T-helper 2 cell (primary cell): ENCODE data around the gene PSORS1C1.
A peak's percentile ranks its signal among the peaks of the same experiment; 100 is the strongest.

Source experiments
- DNase-seq, 5 experiments: peaks; one replicate each; pipeline versions ENCODE4 v3.0.0 to v3.0.0-alpha.2; 2012 to 2022

PSORS1C1 gene

DNA sequence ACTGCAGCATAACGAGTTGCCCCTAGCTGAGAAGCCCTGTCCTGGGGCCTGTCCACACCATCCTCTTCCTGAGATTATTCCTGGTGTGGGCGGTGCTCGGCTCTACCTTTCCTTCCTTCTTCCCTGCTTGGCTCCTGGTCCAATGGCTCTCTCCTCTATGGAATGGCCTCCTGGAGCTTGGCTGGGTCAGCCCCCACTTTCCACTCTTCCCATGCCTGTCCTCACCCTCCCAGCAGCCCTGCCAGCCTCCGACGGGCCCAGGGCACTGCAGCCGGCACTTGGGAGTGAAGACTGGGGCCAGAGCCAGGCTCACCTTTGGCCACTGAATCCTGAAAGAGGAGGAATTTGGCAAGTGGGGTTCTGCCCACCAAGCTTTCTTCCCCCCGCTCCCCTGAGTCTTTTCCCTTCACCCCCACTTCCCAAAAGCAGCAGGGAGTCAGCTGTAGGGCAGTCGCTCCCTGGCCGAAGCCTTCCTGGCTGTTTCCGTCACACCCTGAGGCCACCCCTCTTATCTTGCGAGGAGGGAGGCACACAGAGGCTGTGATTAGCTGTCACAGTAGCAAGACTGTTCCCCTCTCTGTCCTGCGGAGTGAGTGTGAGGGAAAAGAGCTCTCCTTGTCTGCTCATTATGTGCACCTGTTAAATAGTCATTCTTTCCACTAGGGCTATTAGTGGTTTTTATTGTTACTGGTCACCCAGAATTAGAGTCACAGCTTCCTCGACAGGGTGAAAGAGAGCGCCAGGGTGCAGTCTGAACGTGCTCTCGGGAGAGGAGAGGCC is 12.0 kb downstream of the PSORS1C1 start:
- DNase-seq, result no peak

DNA sequence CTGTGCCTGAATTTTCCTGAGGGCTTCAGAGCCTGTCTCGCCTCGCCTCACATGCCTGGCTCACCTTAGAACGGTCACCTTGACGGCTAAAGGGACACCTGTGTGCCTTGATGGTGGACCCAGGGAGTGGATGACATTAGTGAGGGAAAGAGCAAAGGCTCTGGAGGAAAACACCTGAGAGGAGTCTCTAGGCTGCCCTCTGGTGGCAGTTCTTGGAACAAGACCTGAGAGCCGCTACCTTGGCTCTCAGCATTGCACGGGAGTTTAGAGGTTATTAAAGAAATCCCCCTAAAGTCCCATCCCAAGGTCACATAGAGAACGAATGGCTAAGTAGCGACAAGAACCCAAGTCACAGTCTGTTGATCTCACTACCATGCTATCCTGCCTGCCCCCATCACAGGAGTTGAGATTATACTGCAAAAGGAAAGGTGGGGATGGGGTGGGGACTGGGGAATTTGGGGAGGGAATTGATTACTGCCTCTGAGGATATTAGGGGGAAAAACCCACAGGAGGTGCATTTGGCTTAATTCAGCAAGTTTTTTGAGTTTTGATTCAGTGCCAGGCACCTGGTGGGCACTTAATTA is 13.6 kb downstream of the PSORS1C1 start:
- DNase-seq, result peak; percentile 21 to 72 (median 47)

DNA sequence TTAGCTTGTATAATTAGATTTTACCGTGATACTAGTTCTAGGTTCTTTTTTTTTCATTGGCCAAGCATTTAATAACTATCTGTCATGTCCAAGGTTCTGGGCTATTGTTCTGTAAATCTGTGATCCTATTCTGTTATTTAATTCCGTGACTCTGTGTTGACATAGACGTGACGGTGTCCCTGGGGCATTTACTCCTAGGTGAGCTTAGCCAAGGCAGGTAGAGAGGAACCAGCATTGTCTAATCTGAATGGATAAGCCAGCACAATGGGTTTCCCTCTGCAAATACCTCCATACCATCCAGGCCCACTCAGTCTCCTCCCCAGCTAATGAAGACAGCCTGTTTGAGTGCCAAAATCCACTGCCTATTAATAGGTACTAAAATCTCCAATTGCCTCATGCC is 14.5 kb downstream of the PSORS1C1 start:
- no peak for DNase-seq

DNA sequence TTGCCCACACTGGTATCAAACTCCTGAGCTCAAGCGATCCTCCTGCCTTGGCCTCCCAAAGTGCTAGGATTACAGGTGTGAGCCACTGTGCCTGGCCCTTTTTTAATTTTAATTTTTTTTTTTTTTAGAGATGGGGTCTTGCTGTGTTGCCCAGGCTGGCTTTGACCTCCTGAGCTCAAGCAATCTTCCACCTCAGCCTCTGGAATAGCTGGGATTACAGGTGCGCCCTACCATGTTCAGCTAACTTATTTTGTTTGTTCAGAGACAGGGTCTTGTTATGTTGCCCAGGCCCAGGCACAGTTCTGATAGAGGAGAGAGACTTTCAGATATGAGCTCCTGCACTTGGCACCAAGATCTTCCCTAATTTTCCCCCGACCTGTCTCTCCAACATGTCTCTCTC is 16.2 kb downstream of the PSORS1C1 start:
- DNase-seq, result no peak

DNA sequence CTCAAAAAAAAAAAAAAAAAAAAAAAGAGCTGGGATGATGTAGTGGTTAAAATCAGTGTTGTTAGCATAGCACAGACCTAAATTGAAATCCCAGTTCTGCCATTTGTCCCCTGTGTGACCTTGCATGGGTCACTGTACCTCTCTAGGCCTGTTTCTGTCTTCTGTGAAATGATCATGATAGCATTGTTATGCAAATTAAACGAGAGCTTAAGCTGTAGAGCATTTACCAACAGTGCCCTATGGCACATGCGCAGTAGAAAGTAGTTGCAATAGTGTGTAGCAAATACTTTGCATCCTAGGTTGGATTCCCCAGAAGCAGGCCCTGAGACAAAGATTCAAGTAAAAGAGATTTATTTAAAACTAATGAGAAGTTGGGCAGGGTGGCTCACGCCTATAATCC is 17.0 kb downstream of the PSORS1C1 start:
- DNase-seq, result no peak

DNA sequence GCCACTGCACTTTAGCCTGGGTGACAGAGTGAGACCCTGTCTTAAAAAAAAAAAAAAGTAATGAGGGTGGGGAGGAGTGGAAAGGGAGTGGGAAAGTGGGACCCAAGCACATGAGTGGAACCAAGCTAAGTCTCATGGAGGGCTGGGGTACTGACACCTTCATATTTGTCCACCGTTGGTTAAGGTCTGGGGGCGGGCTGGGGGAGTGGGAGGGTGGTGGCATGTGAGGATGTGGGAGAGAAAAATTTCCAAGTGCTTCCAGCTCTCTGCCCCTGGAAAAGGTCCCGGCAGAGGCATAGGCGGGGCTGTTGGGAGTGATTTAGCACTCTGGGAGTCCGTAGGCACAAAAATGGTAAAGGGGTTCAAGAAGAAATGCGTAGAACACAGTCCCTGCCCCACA is 18.2 kb downstream of the PSORS1C1 start:
- DNase-seq, result no peak

DNA sequence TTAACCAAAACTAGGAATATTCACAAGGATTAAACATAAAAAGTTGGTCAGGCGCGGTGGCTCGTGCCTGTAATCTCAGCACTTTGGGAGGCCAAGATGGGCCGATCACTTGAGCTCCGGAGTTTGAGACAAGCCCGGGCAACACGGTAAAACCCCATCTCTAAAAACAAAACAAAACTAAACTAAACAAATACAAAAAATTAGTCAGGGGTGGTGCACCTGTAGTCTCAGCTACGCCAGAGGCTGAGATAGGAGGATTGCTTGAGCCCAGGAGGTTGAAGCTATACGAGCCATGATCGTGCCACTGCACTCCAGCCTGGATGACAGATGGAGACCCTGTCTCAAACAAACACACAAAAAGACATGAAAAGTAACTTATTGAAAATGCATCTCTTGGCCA is 21.1 kb downstream of the PSORS1C1 start:
- no peak for DNase-seq

DNA sequence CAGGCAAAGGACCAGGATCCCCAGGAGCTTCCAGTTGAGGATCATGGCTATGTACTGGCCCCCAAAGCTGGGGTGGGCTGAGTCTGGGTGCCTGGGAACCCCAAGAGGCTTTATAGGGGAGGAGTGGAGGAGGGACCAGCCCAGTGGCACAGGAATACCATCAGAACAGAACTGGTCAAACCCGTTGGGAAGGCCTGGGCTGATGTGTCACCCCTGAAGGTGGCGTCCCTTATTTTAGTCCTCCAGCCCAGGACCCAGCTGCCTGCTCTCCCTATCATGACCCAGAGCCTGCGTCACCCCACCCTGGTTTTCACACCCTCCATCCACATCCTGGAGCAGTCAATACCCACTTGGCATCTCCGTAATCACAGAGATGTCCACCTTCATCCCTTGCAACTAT is 24.4 kb downstream of the PSORS1C1 start, which contains the start of gene PSORS1C2:
Gene PSORS1C2, minus strand, starts transcription at position 85 of the 400 bp plus-strand sequence. Its CDS starts 40 bp downstream, at position 45.
- DNase-seq, result no peak

DNA sequence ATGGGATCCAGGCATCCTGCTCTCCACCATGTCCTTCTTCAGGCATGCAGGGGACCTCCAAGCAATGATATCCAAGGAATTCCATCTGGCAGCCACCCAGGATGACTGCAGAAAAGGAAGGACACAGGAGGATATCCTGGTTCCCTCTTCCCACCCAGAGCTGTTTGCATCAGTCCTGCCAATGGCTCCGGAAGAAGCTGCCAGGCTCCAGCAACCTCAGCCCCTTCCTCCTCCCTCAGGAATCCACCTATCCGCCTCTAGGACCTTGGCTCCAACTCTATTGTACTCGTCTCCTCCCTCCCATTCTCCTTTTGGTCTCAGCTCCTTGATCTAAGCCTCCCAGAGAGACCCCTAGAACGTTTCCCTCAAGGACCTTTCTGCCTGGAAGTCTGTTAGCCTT is 25.0 kb downstream of the PSORS1C1 start:
- DNase-seq, result no peak

DNA sequence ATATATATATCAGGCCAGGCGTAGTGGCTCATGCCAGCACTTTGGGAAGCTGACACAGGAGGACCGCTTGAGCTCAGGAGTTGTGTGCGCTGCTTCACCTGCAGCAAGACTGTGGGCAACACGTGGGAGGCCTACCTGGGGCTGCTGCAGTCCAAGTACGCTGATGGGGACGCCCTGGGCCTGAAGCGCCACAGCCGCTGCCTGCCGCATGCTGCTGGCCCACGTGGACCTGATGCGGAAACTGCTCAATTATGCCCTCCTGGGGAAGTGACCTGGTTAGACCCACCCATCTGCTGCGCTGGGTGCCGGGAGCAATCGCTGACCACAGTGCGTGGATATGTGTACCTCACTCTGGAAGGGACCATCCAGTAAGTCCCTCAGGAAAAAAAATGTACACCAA is 26.0 kb downstream of the PSORS1C1 start:
- DNase-seq, result no peak

DNA sequence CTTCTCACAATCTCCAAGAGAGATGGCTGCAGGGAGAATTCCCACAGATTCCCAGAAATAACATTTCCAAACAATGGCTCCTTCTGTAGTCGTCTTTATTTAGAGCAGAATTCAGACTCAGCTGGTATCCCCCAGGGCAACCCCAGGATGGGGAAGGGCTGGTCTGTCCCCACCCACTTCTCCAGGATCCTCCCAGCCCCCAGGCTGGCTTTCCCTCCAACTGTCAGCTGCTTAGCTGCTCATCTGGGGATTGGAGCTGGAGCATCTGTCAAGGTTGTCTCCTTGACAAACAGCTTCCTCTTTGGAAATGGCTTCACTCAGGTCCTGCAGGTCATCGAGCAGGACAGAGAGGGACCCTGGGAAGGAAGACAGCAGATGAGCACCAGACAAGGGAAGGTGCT is 27.8 kb downstream of the PSORS1C1 start:
- no peak for DNase-seq

DNA sequence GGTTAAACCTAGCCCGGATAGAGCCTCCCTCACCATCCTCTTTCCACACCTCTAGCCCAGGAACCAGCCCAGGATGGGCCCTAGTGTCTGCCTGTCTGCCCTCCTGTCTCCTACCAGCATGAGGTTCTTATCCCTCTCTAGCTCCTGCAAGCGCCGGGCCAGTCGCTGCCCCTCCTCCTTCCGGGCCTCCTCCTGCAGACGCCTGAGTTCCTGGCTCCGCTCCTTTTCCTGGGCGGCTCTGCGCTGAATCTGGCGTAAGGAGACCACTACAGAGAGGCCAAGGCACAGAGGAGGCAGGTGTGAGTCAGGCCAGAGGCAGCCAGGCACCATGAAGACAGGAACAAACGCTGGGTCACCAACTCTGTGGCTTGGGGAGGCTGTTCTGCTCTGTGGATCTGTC is 28.5 kb downstream of the PSORS1C1 start:
- no peak for DNase-seq

DNA sequence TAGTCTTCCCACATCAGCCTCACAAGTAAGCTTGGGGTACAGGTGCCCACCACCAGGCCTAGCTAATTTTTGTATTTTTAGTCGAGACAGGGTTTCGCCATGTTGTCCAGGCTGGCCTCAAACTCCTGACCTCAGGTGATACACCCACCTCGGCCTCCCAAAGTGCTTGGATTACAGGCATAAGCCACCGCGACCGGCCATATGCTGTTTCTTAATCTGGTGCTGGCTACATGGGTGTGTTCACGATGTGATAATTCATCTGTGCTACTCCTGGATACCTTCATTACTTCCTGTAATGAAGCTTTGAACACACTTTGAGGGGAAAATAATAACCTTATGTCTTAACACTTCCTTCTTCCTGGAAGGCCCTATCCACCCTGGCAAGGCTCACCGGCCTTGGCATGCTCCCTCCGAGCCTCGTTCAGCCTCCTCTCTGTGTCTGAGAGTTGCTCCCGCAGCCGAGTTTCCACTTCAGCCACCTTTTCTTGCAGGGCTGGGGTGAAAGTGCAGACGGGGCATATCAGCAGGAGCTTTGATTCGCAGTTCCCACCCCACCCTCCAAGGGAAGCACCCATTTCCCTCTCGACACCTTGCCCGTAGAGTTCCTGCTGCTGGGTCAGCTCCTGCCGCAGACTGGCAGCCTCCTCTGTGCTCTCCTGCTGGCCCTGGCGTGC is 29.8 kb downstream of the PSORS1C1 start:
- no peak for DNase-seq

DNA sequence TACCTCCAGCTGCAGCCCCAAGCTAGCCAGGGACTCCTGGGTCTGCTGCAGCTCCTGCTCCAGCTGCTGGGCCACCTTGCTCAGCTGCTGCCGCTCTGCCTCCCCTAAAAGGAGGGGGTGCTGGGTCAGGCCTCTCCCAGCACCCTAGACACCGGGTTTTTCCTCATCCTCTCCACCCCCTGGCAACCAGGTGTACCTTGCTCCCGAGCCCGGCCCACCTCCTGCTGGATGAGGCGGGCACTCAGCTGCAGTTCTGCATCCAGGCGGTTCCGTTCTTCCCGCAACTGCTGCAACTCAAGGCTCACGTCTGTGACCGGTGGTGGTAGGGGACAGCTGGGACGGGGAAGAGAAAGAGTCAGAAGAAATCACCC is 30.4 kb downstream of the PSORS1C1 start:
- DNase-seq, result no peak

DNA sequence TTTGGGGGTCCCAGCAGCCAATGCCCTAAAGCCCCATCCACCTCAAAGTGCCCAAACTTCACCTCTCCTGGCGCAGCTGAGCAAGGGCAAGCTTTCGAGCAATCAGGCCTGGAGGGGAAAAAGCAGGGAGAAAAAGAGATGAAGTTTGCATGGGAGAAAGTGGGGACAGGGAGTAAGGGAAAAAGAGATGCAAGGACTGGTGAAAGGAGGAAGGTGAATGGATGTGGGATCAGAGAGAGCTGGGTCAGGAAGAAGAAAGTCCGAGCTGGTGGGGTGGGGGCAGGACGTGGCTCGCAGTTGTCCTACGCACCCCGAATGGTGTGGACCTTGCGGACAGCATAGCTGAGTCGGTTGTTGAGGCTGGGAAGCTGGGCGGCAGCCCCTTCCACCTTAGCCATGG is 30.8 kb downstream of the PSORS1C1 start:
- DNase-seq, result no peak

DNA sequence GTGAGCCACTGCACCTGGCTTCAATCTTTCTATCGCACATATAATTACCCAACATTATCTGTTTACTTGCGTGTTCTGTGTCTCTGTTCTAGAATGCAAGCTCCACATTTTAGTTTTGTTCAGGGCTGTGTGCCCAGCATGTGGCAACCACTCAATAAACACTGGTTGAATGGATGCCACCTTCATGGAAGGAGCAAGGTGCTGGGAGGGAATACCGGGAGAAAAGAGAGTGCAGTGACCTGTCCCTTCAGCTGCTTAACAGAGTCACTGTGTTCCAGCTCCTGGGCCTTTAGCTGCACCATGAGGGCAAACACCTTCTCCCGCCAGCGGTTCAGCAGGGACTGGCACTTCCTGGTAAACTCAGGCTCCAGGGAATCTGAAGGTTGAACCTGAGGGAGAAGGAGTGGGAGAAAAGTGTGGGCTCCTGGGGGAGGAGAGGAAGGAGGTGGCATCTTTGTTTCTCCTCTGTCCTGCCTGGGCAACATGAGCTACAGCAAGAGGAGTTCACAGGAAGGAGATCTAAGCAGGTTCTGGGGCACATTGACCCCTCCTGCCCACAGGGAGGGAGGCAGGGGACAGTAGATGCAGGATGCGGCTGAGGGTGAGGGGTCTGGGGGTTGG is 35.3 kb downstream of the PSORS1C1 start:
- no peak for DNase-seq

DNA sequence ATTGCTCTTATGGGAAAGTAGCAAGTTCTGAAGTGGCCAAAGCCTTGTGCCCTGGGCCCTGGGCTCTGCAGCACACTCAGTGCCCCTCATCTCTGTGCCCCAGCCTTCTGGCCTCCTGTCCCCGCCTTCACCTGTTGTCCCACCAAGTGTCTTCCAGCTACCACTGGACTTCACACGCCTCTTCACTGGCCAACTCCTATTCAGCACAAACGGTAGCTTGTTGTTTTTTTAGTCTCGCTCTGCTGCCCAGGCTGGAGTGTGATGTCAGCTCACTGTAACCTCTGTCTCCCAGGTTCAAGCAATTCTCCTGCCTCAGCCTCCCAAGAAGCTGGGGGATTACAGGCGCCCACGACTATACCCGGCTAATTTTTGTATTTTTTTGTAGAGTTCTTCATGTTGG is 38.2 kb downstream of the PSORS1C1 start:
- DNase-seq, result no peak

DNA sequence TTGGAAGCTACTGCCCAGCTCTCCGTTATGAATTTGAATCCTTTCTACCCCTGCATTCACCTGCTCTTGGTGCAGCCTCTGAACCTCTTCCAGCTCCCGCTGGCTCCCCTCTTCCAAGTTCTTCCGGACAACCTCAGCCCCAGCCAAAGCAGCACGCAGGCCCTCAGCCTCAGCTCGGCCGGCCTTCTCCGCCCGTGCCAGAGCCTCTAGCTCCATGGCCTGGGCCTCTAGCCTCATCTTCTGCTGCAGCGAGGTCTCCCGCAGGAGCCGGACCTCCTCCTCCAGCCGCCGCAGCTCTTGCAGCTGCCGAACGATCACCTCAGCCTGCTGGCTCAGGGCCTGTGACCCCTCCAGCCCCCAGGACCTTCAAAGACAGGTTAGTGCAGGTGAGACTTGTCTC is 39.8 kb downstream of the PSORS1C1 start:
- DNase-seq, result no peak

DNA sequence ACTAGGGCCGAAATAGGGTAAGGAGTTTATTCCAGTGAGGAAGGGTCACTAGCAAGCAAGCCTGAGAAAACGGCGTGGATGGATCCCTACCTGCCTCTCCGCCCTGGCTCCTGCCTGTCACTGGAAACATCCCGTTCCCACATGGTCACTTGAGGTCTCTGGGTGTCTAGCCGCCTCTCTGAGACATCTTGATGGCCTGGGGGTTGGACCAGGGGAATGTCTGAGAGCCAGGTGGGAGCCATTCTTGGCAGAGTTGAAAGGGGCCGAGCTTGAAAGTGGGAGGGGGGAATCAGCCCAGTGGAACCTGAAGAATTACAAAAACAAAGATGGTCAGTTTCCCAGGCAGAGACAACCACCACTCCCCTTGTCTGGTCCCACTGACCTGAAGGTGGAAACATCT is 42.0 kb downstream of the PSORS1C1 start:
- no peak for DNase-seq

DNA sequence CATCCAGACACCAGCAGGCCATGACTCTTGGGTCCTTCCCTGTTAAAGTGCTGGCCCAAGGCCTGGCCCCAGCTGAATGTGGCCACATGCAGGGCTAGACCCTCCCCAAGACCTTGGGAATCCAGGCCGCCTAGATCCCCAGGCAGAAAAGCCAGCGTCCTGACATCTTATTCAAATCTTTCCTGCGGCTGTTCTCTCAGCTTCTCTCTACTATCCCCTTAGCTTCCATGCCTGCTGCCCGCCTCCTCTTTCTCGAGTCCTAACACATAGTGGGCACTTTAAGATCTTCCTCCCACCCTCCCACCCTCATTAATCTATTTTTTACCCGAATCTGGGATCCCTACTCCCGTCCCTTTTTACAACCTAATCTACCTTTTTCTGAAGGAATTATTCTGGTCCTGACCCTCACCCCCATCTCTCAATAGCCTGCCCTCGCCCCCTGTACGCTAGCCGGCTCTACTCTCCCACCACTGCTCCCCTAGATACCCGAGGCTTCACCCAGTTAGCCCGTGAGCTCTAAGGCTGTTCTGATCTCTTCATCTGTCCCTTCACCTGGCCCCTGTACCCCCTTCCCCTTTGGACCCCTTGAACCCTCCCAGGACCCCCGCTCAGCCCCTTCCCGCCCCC is 43.0 kb downstream of the PSORS1C1 start, which contains the start of gene CCHCR1:
Gene CCHCR1, minus strand, starts transcription at position 290 of the 627 bp plus-strand sequence. Its CDS starts 202 bp downstream, at position 88.
- DNase-seq, result no peak

DNA sequence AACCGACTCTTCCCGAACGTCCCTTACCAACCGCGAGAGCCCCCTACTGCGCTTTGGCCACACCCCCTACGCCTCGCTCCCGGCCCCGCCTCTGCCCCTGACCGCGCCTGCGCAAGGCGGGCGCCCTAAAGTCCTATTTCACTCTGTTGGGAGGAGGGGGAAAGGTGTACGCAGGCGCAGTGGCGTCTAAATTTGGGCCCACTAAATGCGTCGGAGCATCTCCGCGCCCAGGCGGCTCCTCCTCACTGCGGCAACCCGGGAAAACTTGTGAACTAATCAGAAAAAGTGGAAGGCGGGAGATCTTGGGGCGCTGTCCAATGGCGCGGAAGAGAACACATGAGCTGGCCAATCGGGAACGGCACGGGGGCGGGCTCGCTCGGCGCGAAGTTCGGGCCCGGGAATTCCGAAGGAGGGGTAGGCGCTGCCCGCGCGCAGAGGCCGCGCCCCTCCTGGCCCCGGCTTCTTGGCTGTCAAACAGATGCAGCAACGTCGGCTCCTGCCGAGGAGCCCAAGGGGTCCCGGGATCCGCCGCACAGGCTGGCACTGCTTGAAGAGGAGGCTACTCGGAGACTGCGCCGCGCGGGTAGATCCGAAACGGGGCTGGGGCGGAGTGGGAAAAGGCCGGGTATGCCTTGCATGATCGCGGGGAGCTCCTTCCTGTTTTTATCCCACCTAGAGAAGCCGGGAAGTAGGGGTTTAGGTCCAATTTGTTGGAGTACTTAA is 43.7 kb downstream of the PSORS1C1 start, which contains the start of gene TCF19:
Gene TCF19, plus strand, starts transcription at position 450 of the 723 bp plus-strand sequence. CDS start 881 bp downstream, outside the sequence.
- peak; percentile 96 to 99 (median 99) for DNase-seq
